IMR-90 (cell line): ENCODE measurements around the gene RTN1. TPM values are rescaled to one million over a fixed set of nuclear protein-coding genes. Genes with fewer than 3 reads are reported as not detected.

Experiments used
- ATAC-seq: fragments of 200-7000 bp; cut with Tn5 transposase; 2 replicates; pipeline ENCODE4 v1.9.1; 2020; ENCODE audit warnings: low read depth, mild to moderate bottlenecking, moderate library complexity
- BruUV-seq: library from RNA; stranded (reverse); fragments of 400-500 nt; replicated peaks from 2 replicates; lab custom pipeline; 2021; lab: Mats Ljungman, UMichigan
- CTCF ChIA-PET: fragments of 300-600 bp; formaldehyde crosslinking; extraction: SDS; loops from one replicate; lab custom pipeline; 2021; ENCODE audit warnings: antibody characterized with exemption; lab: Yijun Ruan, JAX
- POLR2A ChIA-PET: fragments of 300-600 bp; sonication (Branson Sonifier 250); formaldehyde crosslinking; loops from one replicate; lab custom pipeline; 2022; ENCODE audit warnings: antibody characterized with exemption; ENCODE audit not compliant: unreplicated experiment; lab: Charles Lee
- DNase-seq: peaks from one replicate; pipeline ENCODE4 v3.0.0; 2013
- H2AFZ ChIP-seq: replicated peaks from 2 replicates; pipeline ENCODE3; 2013; ENCODE audit warnings: low read length, mild to moderate bottlenecking; ENCODE audit not compliant: poor library complexity
- H2AK5ac ChIP-seq: 2 replicates; pipeline ENCODE4 v1.6.1; 2013; ENCODE audit warnings: low read depth, low read length, inconsistent platforms
- H2AK9ac ChIP-seq: replicated peaks from 2 replicates; pipeline ENCODE3; 2013; ENCODE audit warnings: mild to moderate bottlenecking, low read depth, low read length, moderate library complexity; ENCODE audit not compliant: poor library complexity
- H2BK120ac ChIP-seq: 2 replicates; pipeline ENCODE4 v1.6.1; 2013; ENCODE audit warnings: low read depth, low read length, inconsistent platforms
- H2BK15ac ChIP-seq: 3 replicates; pipeline ENCODE4 v1.6.1; 2013; ENCODE audit warnings: low read depth, low read length, inconsistent platforms
- H2BK20ac ChIP-seq: 2 replicates; pipeline ENCODE4 v1.6.1; 2013; ENCODE audit warnings: low read depth, mild to moderate bottlenecking, inconsistent platforms, low read length, moderate library complexity
- H2BK5ac ChIP-seq: 2 replicates; pipeline ENCODE4 v1.6.1; 2013; ENCODE audit warnings: mild to moderate bottlenecking, low read depth, low read length, inconsistent platforms; ENCODE audit not compliant: poor library complexity, severe bottlenecking
- H3K14ac ChIP-seq: replicated peaks from 2 replicates; pipeline ENCODE4 v1.6.1; 2013; ENCODE audit warnings: low read depth, low read length, inconsistent platforms
- H3K18ac ChIP-seq: 2 replicates; pipeline ENCODE4 v1.6.1; 2013; ENCODE audit warnings: low read depth, low read length, control low read depth
- H3K23ac ChIP-seq: 2 replicates; pipeline ENCODE4 v1.6.1; 2013; ENCODE audit warnings: low read depth, low read length, inconsistent platforms
- H3K27ac ChIP-seq: 2 replicates; pipeline ENCODE4 v1.5.1; 2013; ENCODE audit warnings: mild to moderate bottlenecking, control low read depth, low read length; ENCODE audit not compliant: insufficient read depth
- H3K27me3 ChIP-seq: 2 replicates; pipeline ENCODE4 v1.6.1; 2013; ENCODE audit warnings: low read length; ENCODE audit not compliant: control insufficient read depth, insufficient read depth
- H3K36me3 ChIP-seq: 2 replicates; pipeline ENCODE4 v1.6.1; 2013; ENCODE audit warnings: low read length, mixed read lengths; ENCODE audit not compliant: control insufficient read depth, insufficient read depth
- H3K4ac ChIP-seq: 2 replicates; pipeline ENCODE4 v1.6.1; 2013; ENCODE audit warnings: low read depth, low read length, inconsistent platforms
- H3K4me1 ChIP-seq: 2 replicates; pipeline ENCODE4 v1.6.1; 2013; ENCODE audit warnings: low read length, mixed read lengths; ENCODE audit not compliant: control insufficient read depth, insufficient read depth
- H3K4me2 ChIP-seq: 2 replicates; pipeline ENCODE4 v1.6.1; 2013; ENCODE audit warnings: low read depth, mild to moderate bottlenecking, control low read depth, low read length, moderate library complexity
- H3K4me3 ChIP-seq: 2 replicates; pipeline ENCODE4 v1.5.1; 2013; ENCODE audit warnings: low read depth, mild to moderate bottlenecking, control low read depth, low read length, moderate library complexity; ENCODE audit not compliant: insufficient read depth
- H3K56ac ChIP-seq: 2 replicates; pipeline ENCODE4 v1.6.1; 2013; ENCODE audit warnings: low read length, inconsistent platforms; ENCODE audit not compliant: insufficient read depth; ENCODE audit errors: extremely low read depth
- H3K79me1 ChIP-seq, 2 experiments: 2 replicates each; pipeline ENCODE4 v1.6.1; 2013; ENCODE audit warnings: low read length in 2 of 2, inconsistent platforms in 1 of 2, low read depth in 1 of 2
- H3K9ac ChIP-seq: 2 replicates; pipeline ENCODE4 v1.6.1; 2013; ENCODE audit warnings: low read depth, low read length, control low read depth
- H3K9me1 ChIP-seq: 2 replicates; pipeline ENCODE4 v1.6.1; 2013; ENCODE audit warnings: low read length, inconsistent platforms; ENCODE audit not compliant: insufficient read depth
- H3K9me3 ChIP-seq: 2 replicates; pipeline ENCODE4 v1.6.1; 2013; ENCODE audit warnings: low read length; ENCODE audit not compliant: control insufficient read depth, insufficient read depth
- H4K20me1 ChIP-seq: 2 replicates; pipeline ENCODE4 v1.6.1; 2013; ENCODE audit warnings: low read length, inconsistent platforms; ENCODE audit not compliant: insufficient read depth
- H4K5ac ChIP-seq: 2 replicates; pipeline ENCODE4 v1.6.1; 2013; ENCODE audit warnings: mild to moderate bottlenecking, low read depth, low read length, control low read depth
- H4K8ac ChIP-seq, 2 experiments: 2 replicates each; pipeline ENCODE4 v1.6.1; 2013; ENCODE audit warnings: low read depth in 2 of 2, low read length in 2 of 2, control low read depth in 1 of 2, inconsistent platforms in 1 of 2
- H4K91ac ChIP-seq: 2 replicates; pipeline ENCODE4 v1.6.1; 2013; ENCODE audit warnings: low read depth, low read length, inconsistent platforms; ENCODE audit not compliant: insufficient read depth
- CHD1 ChIP-seq: IDR thresholded peaks from 2 replicates; pipeline ENCODE4 v1.6.1; 2012; ENCODE audit warnings: low read depth, low read length, improper control_type of control experiment
- CTCF ChIP-seq: conservative IDR thresholded peaks from 2 replicates; pipeline ENCODE4 v1.5.1; 2012; ENCODE audit warnings: mild to moderate bottlenecking, low read depth, low read length, improper control_type of control experiment
- FOS ChIP-seq: fragments of 150-350 bp; IDR thresholded peaks from 2 replicates; pipeline ENCODE4 v1.6.1; 2016; ENCODE audit warnings: low read depth, low read length
- MAFK ChIP-seq: IDR thresholded peaks from 2 replicates; pipeline ENCODE4 v1.6.1; 2012; ENCODE audit warnings: low read depth, low read length, improper control_type of control experiment
- MAZ ChIP-seq: IDR thresholded peaks from 2 replicates; pipeline ENCODE4 v1.6.1; 2012; ENCODE audit warnings: low read depth, mild to moderate bottlenecking, low read length, improper control_type of control experiment, moderate library complexity, borderline replicate concordance
- MXI1 ChIP-seq: IDR thresholded peaks from 2 replicates; pipeline ENCODE4 v1.6.1; 2012; ENCODE audit warnings: low read depth, mild to moderate bottlenecking, low read length, moderate library complexity, borderline replicate concordance
- NFE2L2 ChIP-seq: fragments of 150-350 bp; IDR thresholded peaks from 2 replicates; pipeline ENCODE4 v1.6.1; 2016; ENCODE audit warnings: low read depth, mild to moderate bottlenecking, low read length
- POLR2A ChIP-seq: IDR thresholded peaks from 2 replicates; pipeline ENCODE4 v1.6.1; 2012; ENCODE audit warnings: mild to moderate bottlenecking, low read depth, low read length
- RAD21 ChIP-seq: IDR thresholded peaks from 2 replicates; pipeline ENCODE4 v1.6.1; 2012; ENCODE audit warnings: low read length, improper control_type of control experiment
- RCOR1 ChIP-seq: IDR thresholded peaks from 2 replicates; pipeline ENCODE4 v1.6.1; 2012; ENCODE audit warnings: mild to moderate bottlenecking, low read length, improper control_type of control experiment; ENCODE audit not compliant: insufficient replicate concordance
- USF2 ChIP-seq: fragments of 150-350 bp; IDR thresholded peaks from 2 replicates; pipeline ENCODE4 v1.6.1; 2017; ENCODE audit warnings: mild to moderate bottlenecking, antibody characterized with exemption, low read length, low read depth
- WGBS, 2 experiments: methylation state at CpG; one replicate each; pipeline versions ENCODE4 v1.1.5 to v1.1.7; 2013; ENCODE audit warnings: missing lambda C conversion rate in 2 of 2; ENCODE audit not compliant: insufficient read length in 1 of 2; ENCODE audit errors: extremely low coverage in 2 of 2; 5-methylcytosine and 5-hydroxymethylcytosine counted together
- dilution Hi-C: fragments of 300-500 bp; cut with HindIII; formaldehyde crosslinking; loops from one replicate; pipeline ENCODE4 v1.14.3; 2018; ENCODE audit warnings: low sequenced_read_pairs; ENCODE audit not compliant: unreplicated experiment
- in situ Hi-C: fragments of 300-500 bp; cut with MboI; formaldehyde crosslinking; loops from 3 replicates; pipeline ENCODE4 v1.14.3; 2019; ENCODE audit warnings: low sequenced_read_pairs, inconsistent platforms, mixed read lengths
- intact Hi-C: fragments of 100-400 bp; cut with micrococcal nuclease; formaldehyde crosslinking; loops from 2 replicates; pipeline ENCODE4 v1.10.0; 2022
- polyA plus RNA-seq, 3 experiments: library from polyadenylated mRNA; depleted of rRNA; stranded (reverse); fragments of >200 nt; gene quantifications; 2 replicates each; pipeline ENCODE4 v1.2.3, GENCODE V29; 2012; ENCODE audit warnings: low replicate concordance in 1 of 3
- total RNA-seq: library from RNA; depleted of rRNA; stranded (reverse); fragments of >200 nt; gene quantifications from 2 replicates; pipeline ENCODE4 v1.2.3, GENCODE V29; 2012

Gene RTN1
- total and polyA plus RNA-seq, 2 of the 4 experiments (the other 2 are of a cell fraction) = 0.18 to 0.46 TPM

- CTCF ChIA-PET = no interaction called here
- H3K9ac ChIP-seq = no peak overlapping the region
- H3K27me3 ChIP-seq = no peaks in the 10 kb centered on the region
- no TSS peak for BruUV-seq
- dilution Hi-C loops = no loop called here
- in situ Hi-C loops = no loop called here
- DNase-seq (no peak), ATAC-seq (no peak)
- H4K8ac ChIP-seq = no peak overlapping the region
- TF ChIP-seq RAD21 (no peak), CHD1 (no peak), POLR2A (no peak), MAFK (no peak), NFE2L2 (no peak), MAZ (no peak), CTCF (no peak), MXI1 (no peak), RCOR1 (no peak), FOS (no peak), USF2 (no peak)
- H2BK120ac ChIP-seq = no peak overlapping the region
- no peak overlapping the region for H3K23ac ChIP-seq
- POLR2A ChIA-PET = no interaction called here
- H4K91ac ChIP-seq = no peak overlapping the region
- no peak overlapping the region for H2AK9ac ChIP-seq
- no peak overlapping the region for H3K4me3 ChIP-seq
- no peaks in the 10 kb centered on the region for H3K9me1 ChIP-seq
- H3K9me3 ChIP-seq = no peaks in the 10 kb centered on the region
- no peak overlapping the region for H2BK5ac ChIP-seq
- H4K5ac ChIP-seq = no peak overlapping the region
- WGBS, 2 experiments = 0% methylated on average over 2 of the region's 3 CpGs; no CpG with 5 or more reads in 1 of the 2 experiments
- no peak overlapping the region for H3K56ac ChIP-seq
- no peaks in the 10 kb centered on the region for H3K36me3 ChIP-seq
- H2AFZ ChIP-seq = no peak overlapping the region
- H3K18ac ChIP-seq = no peak overlapping the region
- H3K14ac ChIP-seq = no peak overlapping the region
- H2BK20ac ChIP-seq = no peak overlapping the region
- no peak overlapping the region for H2BK15ac ChIP-seq
- intact Hi-C loops = no loop called here
- H2AK5ac ChIP-seq = no peak overlapping the region
- H3K79me1 ChIP-seq = no peaks in the 10 kb centered on the region
- no peak overlapping the region for H3K4me2 ChIP-seq
- no peaks in the 10 kb centered on the region for H3K4me1 ChIP-seq
- H3K27ac ChIP-seq = no peak overlapping the region
- no peak overlapping the region for H3K4ac ChIP-seq
- H4K20me1 ChIP-seq = no peaks in the 10 kb centered on the region
Measured at GRCh38 chr14:59827401-59827800, 43.2 kb downstream of the RTN1 start.
